ENCODE results near the gene TGDS.

DNA sequence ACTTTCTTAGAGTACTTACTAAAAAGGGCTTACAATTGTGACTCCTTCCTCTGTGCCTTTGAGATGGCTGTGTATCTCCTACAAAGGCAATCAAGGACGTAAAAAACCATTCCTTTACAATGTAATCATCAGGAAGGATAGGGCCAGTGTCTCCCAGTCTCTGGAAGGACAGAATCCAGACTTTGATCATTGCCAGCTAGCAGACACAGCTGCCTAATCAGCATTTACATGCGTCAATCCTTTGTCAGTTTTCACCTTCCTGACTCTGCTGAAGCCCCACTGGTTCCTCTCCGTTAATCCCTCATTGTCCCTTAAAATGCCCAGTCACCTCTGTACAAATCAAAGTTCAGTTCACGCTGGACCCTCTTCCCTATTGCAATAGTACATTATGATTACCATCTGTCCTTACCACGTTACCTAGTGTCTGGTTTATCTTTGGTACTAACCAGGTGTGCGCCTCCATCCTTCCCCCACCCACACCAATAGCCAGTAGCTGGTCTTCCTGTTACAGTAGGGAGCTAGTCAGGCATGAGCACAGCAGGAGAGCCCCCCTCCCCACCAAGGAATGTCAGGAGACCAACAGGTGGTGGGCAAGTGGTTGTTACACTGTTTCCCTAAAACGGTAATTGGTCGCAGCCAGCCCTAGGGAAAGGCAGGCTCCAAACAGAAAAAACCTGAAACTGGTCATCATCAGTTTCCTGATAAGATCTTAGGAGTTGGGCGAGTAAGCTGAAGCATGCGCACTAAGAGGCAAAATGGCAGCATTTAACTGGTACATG lies 49.7 kb downstream of the TGDS start:
- no peak for TF ChIP-seq EZH2 (IDR thresholded peaks at IDR 0.05; ENCODE audit: insufficient read depth, poor library complexity, severe bottlenecking)
- no peak for TF ChIP-seq EZH2phosphoT487 (IDR thresholded peaks at IDR 0.05; ENCODE audit: insufficient read depth, low read depth)

All from GM23248 (cell line).